ENCODE data around the gene DUXA. TPM values are rescaled to one million over a fixed set of nuclear protein-coding genes. Genes with fewer than 3 reads are reported as not detected.

The DUXA gene
- total RNA-seq = not detected in 2 replicates

GRCh38 chr19:57167385-57167784 lies at the start of gene DUXA:
Gene DUXA (minus strand): TSS chr19:57167485. CDS start chr19:57167443, 42 bp downstream.

GRCh38 chr19:57191141-57192076 lies 24.1 kb upstream of the DUXA start, which contains the start of gene ZNF264:
Gene ZNF264 (plus strand): TSS chr19:57191500. CDS start chr19:57191914, 414 bp downstream.

Other genes with a start within 250 kb of the DUXA start
- gene USP29, start 47.5 kb downstream of the DUXA start, total RNA-seq = not detected in 2 replicates
- not detected in 2 replicates for gene ZIM3, start 22.3 kb downstream of the DUXA start, total RNA-seq
- 23.8 and 29.5 TPM in 2 replicates for gene ZNF264, start 24.0 kb upstream of the DUXA start, total RNA-seq
- 0.27 and 0.66 TPM in 2 replicates for gene AURKC, start 63.5 kb upstream of the DUXA start, total RNA-seq
- gene ZNF805, start 73.1 kb upstream of the DUXA start, total RNA-seq = 20.1 and 30.9 TPM in 2 replicates
- 49.9 and 84.8 TPM in 2 replicates for gene ZNF460, start 113.0 kb upstream of the DUXA start, total RNA-seq
- gene ZNF543, start 153.0 kb upstream of the DUXA start, total RNA-seq = 7.9 and 10.7 TPM in 2 replicates
- 7.6 and 8.9 TPM in 2 replicates for gene ZNF304, start 183.8 kb upstream of the DUXA start, total RNA-seq
- 6.5 and 8.8 TPM in 2 replicates for gene TRAPPC2B, start 196.1 kb upstream of the DUXA start, total RNA-seq
- gene ZNF547, start 196.1 kb upstream of the DUXA start, total RNA-seq = 3.6 and 3.7 TPM in 2 replicates
- 12.1 and 18.9 TPM in 2 replicates for gene ZNF548, start 222.4 kb upstream of the DUXA start, total RNA-seq
- 9.1 and 9.5 TPM in 2 replicates for gene ZNF17, start 243.7 kb upstream of the DUXA start, total RNA-seq

All from endothelial cell of coronary artery (primary cell).